Skin of body (tissue), 2 donors: ENCODE results near the gene ADTRP. TPM values are rescaled to one million over a fixed set of nuclear protein-coding genes. Genes with fewer than 3 reads are reported as not detected.
"Not testable (repeated sequence)": the region's sequence is repeated elsewhere in the genome, so short reads cannot be mapped to it uniquely, and the experiment has no call there.

Experiments
- DNase-seq: peaks from one replicate; lab custom pipeline; 2025; lab: John Stamatoyannopoulos, UW
- total RNA-seq: library from RNA; depleted of rRNA; stranded (reverse); fragments of >200 nt; gene quantifications from one replicate; pipeline ENCODE4 v1.2.3, GENCODE V29; 2014

ADTRP gene
- total RNA-seq, 1 donor from 2014 or later, result 14.0 TPM

GRCh38 chr6:11804135-11804534 lies 25.5 kb upstream of the ADTRP start:
- peak; percentile 21 for DNase-seq

GRCh38 chr6:11803591-11803971 lies 25.0 kb upstream of the ADTRP start:
- no peak for DNase-seq

- DNase-seq, result no peak
These were observed 24.4 kb upstream of the ADTRP start for GRCh38 chr6:11802886-11803590.

GRCh38 chr6:11800531-11800930 lies 21.9 kb upstream of the ADTRP start:
- not testable (repeated sequence) for DNase-seq

- no peak for DNase-seq
These were observed 19.9 kb upstream of the ADTRP start for GRCh38 chr6:11798538-11798937.

GRCh38 chr6:11798096-11798495 lies 19.5 kb upstream of the ADTRP start:
- DNase-seq, result no peak

GRCh38 chr6:11796829-11797228 lies 18.2 kb upstream of the ADTRP start:
- no peak for DNase-seq

GRCh38 chr6:11795403-11795802 lies 16.8 kb upstream of the ADTRP start:
- no peak for DNase-seq

- DNase-seq, result no peak
These were observed 14.7 kb upstream of the ADTRP start for GRCh38 chr6:11793277-11793676.

GRCh38 chr6:11791354-11792107 lies 12.9 kb upstream of the ADTRP start:
- no peak for DNase-seq

- no peak for DNase-seq
These were observed 11.1 kb upstream of the ADTRP start for GRCh38 chr6:11789744-11790143.

GRCh38 chr6:11788043-11788442 lies 9.4 kb upstream of the ADTRP start:
- DNase-seq, result no peak

GRCh38 chr6:11785774-11786579 lies 7.4 kb upstream of the ADTRP start:
- no peak for DNase-seq

GRCh38 chr6:11785415-11785773 lies 6.8 kb upstream of the ADTRP start:
- DNase-seq, result no peak

GRCh38 chr6:11784341-11784740 lies 5.7 kb upstream of the ADTRP start:
- no peak for DNase-seq

- no peak for DNase-seq
These were observed 5.0 kb upstream of the ADTRP start for GRCh38 chr6:11783524-11784064.

- DNase-seq, result no peak
These were observed 3.9 kb upstream of the ADTRP start for GRCh38 chr6:11782524-11782923.

GRCh38 chr6:11780097-11780428 lies 1.5 kb upstream of the ADTRP start:
- DNase-seq, result no peak

GRCh38 chr6:11779329-11780096 lies 910 bp upstream of the ADTRP start:
- no peak for DNase-seq

- no peak for DNase-seq
These were observed 567 bp downstream of the ADTRP start for GRCh38 chr6:11778036-11778435.

GRCh38 chr6:11775791-11776409 lies 2.7 kb downstream of the ADTRP start:
- no peak for DNase-seq
